HG02571 (cell line): ENCODE measurements around the gene HAPLN1.
"Not testable (repeated sequence)": the region's sequence is repeated elsewhere in the genome, so short reads cannot be mapped to it uniquely, and the experiment has no call there.

Source experiments
- ATAC-seq: cut with Tn5 transposase; IDR thresholded peaks from one replicate; pipeline ENCODE4 v1.9.1; 2021; ENCODE audit warnings: mild to moderate bottlenecking, moderate library complexity; ENCODE audit not compliant: unreplicated experiment

Gene HAPLN1

DNA sequence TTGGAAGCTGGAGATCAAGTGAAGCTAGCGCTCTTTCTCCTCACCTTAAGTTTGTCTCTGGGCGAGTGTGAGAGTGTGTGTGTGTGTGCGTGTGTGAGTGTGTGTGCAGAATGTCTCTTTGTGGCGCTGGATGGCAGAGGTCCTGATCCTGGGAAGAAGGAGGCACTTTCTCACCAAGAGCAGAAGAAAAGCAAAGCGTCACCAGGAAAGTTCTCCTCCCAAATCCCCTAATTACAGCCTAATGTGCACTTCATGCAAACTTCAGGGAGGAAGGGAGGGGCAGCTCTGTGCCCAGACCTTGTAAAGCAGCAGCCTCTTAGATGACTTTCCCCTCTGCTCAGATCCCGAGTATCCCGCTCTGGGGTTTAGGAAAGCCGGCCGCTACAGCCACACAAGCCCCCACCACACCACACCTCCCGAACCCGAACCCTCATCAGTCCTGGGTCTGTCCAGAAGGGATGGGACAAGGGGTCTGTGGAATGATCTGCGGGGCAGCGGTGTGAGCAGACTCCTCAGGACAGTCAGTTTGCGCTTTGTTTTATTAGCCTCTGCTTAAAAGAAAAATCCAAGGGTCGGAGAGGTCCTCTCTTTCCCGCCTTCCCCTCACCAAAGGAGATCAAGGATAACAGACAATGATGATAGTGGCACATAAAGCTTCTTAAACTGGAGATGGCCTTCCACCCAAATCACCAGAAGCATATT, at the start of gene HAPLN1:
Gene HAPLN1, minus strand, starts transcription at position 20 of the 702 bp plus-strand sequence. CDS start 47,332 bp downstream, outside the sequence.
- no peak for ATAC-seq

GRCh38 chr5:83767409-83767992, 46.8 kb upstream of the HAPLN1 start:
- ATAC-seq = no peak

GRCh38 chr5:83764101-83764500, 43.4 kb upstream of the HAPLN1 start:
- no peak for ATAC-seq

GRCh38 chr5:83760579-83760978, 39.9 kb upstream of the HAPLN1 start:
- no peak for ATAC-seq

DNA sequence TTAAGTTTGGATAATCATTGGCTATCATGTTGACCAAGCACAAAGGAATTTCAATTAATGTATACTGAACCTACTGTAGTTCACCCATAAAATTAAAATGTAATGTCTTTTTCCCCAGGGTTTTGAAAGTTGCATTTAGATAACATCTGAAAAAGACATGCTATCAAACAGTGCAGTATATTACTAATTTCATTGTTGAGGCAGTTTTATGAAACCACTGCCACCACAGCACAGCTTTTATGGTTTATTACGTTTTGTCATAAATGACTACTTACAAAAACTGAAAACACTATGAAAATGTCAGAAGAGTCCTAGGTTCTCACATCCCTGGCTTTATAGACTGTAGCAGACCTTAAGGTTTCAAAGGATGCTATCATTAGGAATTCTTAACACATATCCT, 32.0 kb upstream of the HAPLN1 start:
- ATAC-seq = no peak

DNA sequence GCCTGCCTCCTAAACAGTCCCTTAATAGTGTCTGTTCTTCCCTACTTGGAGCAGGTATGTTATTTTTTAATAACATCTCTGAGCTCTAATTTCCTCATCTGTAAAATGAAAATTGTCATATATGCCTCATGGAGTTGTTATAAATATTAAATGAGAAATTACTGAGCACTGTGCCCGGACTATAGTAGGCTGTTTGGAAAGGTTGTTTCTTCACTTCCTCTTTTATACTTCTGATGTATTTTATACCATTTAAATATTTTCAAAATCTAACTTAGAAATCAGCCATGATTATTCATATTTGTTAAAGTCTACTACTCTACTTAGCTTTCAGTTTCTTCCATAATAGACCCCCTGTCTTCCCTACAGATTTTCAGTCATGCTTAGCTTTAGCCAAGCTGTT, 30.5 kb upstream of the HAPLN1 start:
- no peak for ATAC-seq

GRCh38 chr5:83750749-83751148, 30.1 kb upstream of the HAPLN1 start:
- no peak for ATAC-seq

DNA sequence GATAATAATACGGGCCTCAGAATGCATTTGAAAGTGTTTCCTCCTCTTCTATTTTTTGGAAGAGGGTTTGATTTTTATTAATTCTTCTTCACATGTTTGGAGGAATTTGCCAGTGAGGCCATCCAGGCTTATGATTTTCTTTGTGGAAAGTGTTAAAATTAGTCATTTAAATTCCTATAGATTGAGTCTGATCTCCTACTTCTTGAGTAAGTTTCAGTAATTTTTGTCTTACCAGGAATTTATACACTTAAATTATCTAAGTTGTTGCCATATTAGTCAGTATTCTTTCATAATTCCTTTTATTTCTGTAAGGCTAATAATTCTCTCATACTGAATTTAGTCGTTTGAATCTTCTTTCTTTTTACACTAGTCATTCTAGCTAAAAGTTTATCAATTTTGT, 25.2 kb upstream of the HAPLN1 start:
- ATAC-seq = no peak

- no peak for ATAC-seq
These were observed 24.2 kb upstream of the HAPLN1 start for GRCh38 chr5:83744821-83745220.

- no peak for ATAC-seq
These were observed 21.4 kb upstream of the HAPLN1 start for GRCh38 chr5:83742089-83742488.

- ATAC-seq = no peak
These were observed 20.9 kb upstream of the HAPLN1 start for GRCh38 chr5:83741571-83741970.

GRCh38 chr5:83740741-83741140, 20.1 kb upstream of the HAPLN1 start:
- ATAC-seq = peak; percentile 84

- not testable (repeated sequence) for ATAC-seq
These were observed 15.5 kb upstream of the HAPLN1 start for GRCh38 chr5:83736169-83736568.

GRCh38 chr5:83735058-83735457, 14.4 kb upstream of the HAPLN1 start:
- not testable (repeated sequence) for ATAC-seq

- ATAC-seq = no peak
These were observed 11.0 kb upstream of the HAPLN1 start for GRCh38 chr5:83731638-83732037.

- no peak for ATAC-seq
These were observed 8.7 kb upstream of the HAPLN1 start for GRCh38 chr5:83729362-83729761.

DNA sequence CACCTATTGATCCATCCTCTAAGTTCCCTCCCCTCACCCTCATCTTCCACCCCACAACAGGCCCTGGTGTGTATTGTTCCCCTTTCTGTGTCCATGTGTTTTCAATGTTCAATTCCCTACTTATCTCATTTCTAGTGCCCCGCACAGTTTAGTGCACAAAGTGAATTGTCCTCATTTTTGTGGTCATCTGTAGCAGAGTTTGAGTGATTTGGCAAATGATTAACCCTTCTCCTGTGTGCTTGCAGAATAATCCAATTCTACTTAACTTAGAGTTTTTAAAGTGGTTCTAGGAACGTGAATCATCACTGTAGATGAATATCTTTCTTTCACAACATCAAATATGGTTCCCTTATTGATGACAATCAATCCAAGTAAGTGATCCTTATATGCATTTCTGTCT, 6.3 kb upstream of the HAPLN1 start:
- ATAC-seq = no peak

- no peak for ATAC-seq
These were observed 4.3 kb upstream of the HAPLN1 start for GRCh38 chr5:83724935-83725334.

GRCh38 chr5:83724001-83724400, 3.3 kb upstream of the HAPLN1 start:
- no peak for ATAC-seq

DNA sequence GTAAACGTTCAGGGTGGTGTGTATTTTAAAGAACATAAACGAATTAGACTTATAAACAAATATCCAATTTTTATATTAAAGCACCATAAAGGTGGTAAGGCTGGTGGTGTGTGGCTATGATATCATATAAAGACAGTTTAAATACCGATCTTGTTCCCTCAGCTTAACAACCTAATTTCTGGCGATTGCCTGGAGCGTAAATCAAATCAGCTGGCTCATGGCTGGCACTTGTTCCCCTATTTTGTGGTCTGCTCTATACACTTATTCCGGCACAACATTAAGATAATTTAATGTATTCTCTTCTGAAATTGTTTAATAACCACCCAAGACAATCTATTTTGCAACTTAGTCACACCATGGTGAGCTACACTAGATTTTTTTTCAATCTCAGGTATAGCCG, 2.4 kb upstream of the HAPLN1 start:
- ATAC-seq = no peak

GRCh38 chr5:83721953-83722901, 1.6 kb upstream of the HAPLN1 start:
- ATAC-seq = peak; percentile 55
